B cell (primary cell): Measurements from ENCODE around the gene RGS7.

ENCODE experiments used
- CTCF ChIP-seq: fragments of 200-600 bp; IDR thresholded peaks from one replicate; pipeline ENCODE4 v1.8.0; 2022; ENCODE audit warnings: antibody characterized with exemption, mild to moderate bottlenecking
- EZH2 ChIP-seq: IDR thresholded peaks from 2 replicates; pipeline ENCODE4 v1.6.1; 2012; ENCODE audit warnings: borderline replicate concordance, low read depth, mild to moderate bottlenecking, moderate library complexity, low read length; ENCODE audit not compliant: insufficient read depth, poor library complexity, severe bottlenecking

- TF ChIP-seq CTCF, result no peak
- no peak for TF ChIP-seq EZH2
Measured at GRCh38 chr1:241331328-241332036, 25.5 kb downstream of the RGS7 start.
